RWPE2 (cell line): Measurements from ENCODE around the gene SIAH1.
"Not testable (repeated sequence)": the region's sequence is repeated elsewhere in the genome, so short reads cannot be mapped to it uniquely, and the experiment has no call there.

ENCODE experiments used
- ATAC-seq: fragments of 200-7000 bp; cut with Tn5 transposase; 3 replicates; pipeline ENCODE4 v1.9.1; 2021; ENCODE audit warnings: low read depth
- DNase-seq: peaks from one replicate; pipeline ENCODE4 v3.0.0-alpha.2; 2020; ENCODE audit warnings: low spot score
- H3K27ac ChIP-seq: fragments of 450-650 bp; 2 replicates; pipeline ENCODE4 v1.5.1; 2017; ENCODE audit warnings: mild to moderate bottlenecking; ENCODE audit not compliant: poor library complexity, severe bottlenecking
- H3K27me3 ChIP-seq: fragments of 250-450 bp; sonication (Bioruptor Pico); 2 replicates; pipeline ENCODE4 v1.5.1; 2021; ENCODE audit warnings: mild to moderate bottlenecking, moderate library complexity; ENCODE audit not compliant: insufficient read depth, poor library complexity, severe bottlenecking
- H3K36me3 ChIP-seq: fragments of 250-450 bp; sonication (Bioruptor Pico); 2 replicates; pipeline ENCODE4 v1.5.1; 2020; ENCODE audit warnings: low read depth, mild to moderate bottlenecking, moderate library complexity
- H3K4me1 ChIP-seq: fragments of 250-450 bp; sonication (Bioruptor Pico); 2 replicates; pipeline ENCODE4 v1.5.1; 2021; ENCODE audit warnings: mild to moderate bottlenecking, moderate library complexity; ENCODE audit not compliant: insufficient read depth, poor library complexity, severe bottlenecking
- H3K4me3 ChIP-seq: fragments of 250-450 bp; sonication (Bioruptor Pico); 2 replicates; pipeline ENCODE4 v1.5.1; 2021; ENCODE audit warnings: mild to moderate bottlenecking, moderate library complexity; ENCODE audit not compliant: severe bottlenecking
- H3K9me3 ChIP-seq: fragments of 250-450 bp; sonication (Bioruptor Pico); 2 replicates; pipeline ENCODE4 v1.5.1; 2021; ENCODE audit warnings: mild to moderate bottlenecking, moderate library complexity; ENCODE audit not compliant: severe bottlenecking
- TF ChIP-seq, protein P1 (sequence below): fragments of 450-650 bp; IDR thresholded peaks from one replicate; pipeline ENCODE4 v1.5.1; 2017; ENCODE audit warnings: mild to moderate bottlenecking, moderate library complexity; ENCODE audit not compliant: poor library complexity, severe bottlenecking

The SIAH1 gene

DNA sequence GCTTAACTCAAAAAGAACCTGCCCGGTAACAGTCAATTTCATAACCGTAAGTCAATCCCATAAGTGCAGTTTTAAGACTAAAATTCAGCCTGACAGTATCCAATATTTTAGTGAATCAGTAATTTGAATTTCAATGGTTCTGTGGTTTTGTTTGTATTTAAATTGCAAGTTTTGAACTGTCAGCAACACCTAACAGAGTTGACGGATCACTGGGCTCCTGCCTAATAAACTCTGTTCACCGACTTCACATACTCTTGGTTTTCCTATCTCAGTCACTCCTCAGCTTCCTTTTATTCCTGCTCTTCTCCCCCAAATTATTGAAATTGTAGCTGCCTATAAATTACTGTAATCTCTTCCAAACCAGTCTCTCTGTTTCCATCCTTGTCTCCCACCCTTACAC lies 12.5 kb downstream of the SIAH1 start:
- no peak for ATAC-seq
- Histone ChIP-seq H3K27me3 (no peaks in the 10 kb centered on the region), H3K27ac (no peak overlapping the region), H3K4me1 (peaks cover 42% of the 10 kb centered on the region), H3K4me3 (no peak overlapping the region), H3K36me3 (no peaks in the 10 kb centered on the region), H3K9me3 (no peaks in the 10 kb centered on the region)
- DNase-seq: no peak
- TF ChIP-seq, protein P1, sequence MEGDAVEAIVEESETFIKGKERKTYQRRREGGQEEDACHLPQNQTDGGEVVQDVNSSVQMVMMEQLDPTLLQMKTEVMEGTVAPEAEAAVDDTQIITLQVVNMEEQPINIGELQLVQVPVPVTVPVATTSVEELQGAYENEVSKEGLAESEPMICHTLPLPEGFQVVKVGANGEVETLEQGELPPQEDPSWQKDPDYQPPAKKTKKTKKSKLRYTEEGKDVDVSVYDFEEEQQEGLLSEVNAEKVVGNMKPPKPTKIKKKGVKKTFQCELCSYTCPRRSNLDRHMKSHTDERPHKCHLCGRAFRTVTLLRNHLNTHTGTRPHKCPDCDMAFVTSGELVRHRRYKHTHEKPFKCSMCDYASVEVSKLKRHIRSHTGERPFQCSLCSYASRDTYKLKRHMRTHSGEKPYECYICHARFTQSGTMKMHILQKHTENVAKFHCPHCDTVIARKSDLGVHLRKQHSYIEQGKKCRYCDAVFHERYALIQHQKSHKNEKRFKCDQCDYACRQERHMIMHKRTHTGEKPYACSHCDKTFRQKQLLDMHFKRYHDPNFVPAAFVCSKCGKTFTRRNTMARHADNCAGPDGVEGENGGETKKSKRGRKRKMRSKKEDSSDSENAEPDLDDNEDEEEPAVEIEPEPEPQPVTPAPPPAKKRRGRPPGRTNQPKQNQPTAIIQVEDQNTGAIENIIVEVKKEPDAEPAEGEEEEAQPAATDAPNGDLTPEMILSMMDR: no peak

DNA sequence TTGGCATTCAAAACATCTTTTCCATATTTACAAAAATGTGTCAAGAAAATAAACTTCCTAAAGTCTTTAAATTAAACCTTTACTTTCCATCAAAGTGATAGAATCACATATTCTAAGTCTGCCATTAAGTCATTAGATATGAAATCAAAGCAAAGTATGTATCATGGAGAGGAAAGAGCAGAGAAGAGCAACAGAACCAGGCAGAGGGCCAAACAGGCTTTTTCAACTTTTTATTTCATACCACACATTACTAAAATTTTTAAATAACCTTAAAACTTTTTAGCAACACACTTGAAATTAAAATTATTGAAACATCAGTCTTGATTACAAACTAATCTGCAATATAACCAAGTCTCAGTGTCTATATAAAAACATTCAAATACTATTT lies 13.8 kb downstream of the SIAH1 start:
- Histone ChIP-seq H3K9me3 (no peaks in the 10 kb centered on the region), H3K27me3 (no peaks in the 10 kb centered on the region), H3K27ac (no peak overlapping the region), H3K4me3 (no peak overlapping the region), H3K36me3 (no peaks in the 10 kb centered on the region), H3K4me1 (peaks cover 43% of the 10 kb centered on the region)
- TF ChIP-seq, protein P1: no peak
- no peak for ATAC-seq
- DNase-seq: no peak

DNA sequence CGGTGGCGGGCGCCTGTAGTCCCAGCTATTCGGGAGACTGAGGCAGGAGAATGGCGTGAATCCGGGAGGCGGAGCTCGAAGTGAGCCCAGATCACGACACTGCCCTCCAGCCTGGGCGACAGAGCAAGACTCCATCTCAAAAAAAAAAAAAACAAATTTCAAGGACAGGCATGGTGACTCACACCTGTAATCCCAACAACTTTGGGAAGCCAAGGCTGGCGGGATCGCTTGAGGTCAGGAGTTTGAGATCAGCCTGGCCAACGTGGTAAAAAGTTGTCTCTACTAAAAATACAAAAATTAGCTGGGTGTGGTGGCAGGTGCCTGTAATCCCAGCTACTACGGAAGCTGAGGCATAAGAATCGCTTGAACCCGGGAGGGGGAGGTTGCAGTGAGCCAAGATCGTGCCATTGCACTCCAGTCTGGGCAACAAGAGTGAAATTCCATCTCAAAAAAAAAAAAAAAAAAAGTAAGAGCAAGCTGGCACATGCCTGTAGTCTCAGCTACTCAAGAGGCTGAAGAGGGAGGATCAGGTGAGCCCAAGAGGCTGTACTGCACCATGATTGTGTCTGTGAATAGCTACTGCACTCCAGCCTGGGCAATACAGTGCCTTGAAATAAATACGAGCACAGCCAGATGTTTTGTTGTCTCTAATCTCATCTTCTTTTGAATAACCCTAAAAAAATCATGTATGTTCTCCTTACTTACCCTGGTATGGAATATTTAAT lies 14.4 kb downstream of the SIAH1 start:
- H3K4me1 ChIP-seq: peaks cover 43% of the 10 kb centered on the region
- not testable (repeated sequence) for H3K4me3 ChIP-seq, H3K27me3 ChIP-seq, ATAC-seq, DNase-seq, H3K27ac ChIP-seq, H3K36me3 ChIP-seq, H3K9me3 ChIP-seq

DNA sequence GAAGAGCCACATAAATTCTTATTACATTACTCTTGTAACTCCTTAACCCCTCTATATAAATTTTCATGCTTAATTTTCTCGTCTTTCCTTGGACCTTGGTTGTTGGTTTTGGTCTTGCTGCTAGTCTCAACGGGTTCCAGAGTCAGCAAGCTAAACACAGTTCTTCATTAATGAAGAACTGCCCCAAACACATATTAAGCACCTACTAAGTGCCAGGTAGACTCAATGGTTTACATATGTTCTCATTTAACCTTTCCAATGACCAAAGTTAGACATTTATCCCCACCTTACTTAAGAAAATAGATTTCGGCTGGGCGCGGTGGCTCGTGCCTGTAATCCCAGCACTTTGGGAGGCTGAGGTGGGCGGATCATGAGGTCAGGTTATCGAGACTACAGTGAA lies 15.0 kb downstream of the SIAH1 start:
- H3K27ac ChIP-seq: no peak overlapping the region
- H3K9me3 ChIP-seq: no peaks in the 10 kb centered on the region
- no peak for DNase-seq
- H3K36me3 ChIP-seq: no peaks in the 10 kb centered on the region
- no peaks in the 10 kb centered on the region for H3K27me3 ChIP-seq
- H3K4me1 ChIP-seq: peaks cover 47% of the 10 kb centered on the region
- TF ChIP-seq, protein P1: no peak
- no peak overlapping the region for H3K4me3 ChIP-seq
- no peak for ATAC-seq

DNA sequence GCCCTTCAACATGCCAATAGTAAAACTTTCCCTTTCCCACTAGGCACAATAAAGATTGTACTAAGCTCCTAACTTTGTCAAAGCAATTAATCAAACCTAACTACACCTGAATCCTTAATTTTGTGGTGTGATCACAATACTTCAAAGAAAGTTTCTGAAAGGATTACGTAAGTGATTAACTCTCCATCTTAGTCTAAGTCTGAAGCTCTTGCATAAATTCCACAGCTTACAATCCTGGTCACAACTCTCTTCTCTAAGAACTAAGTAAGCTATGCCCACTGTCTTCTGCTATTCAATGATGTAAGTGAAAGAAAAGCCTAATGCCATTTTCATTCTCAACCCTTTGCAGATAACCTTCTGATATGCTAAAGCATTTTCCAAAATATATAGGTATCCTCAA lies 15.4 kb downstream of the SIAH1 start:
- ATAC-seq (no peak), DNase-seq (no peak)
- Histone ChIP-seq H3K4me3 (no peak overlapping the region), H3K9me3 (no peaks in the 10 kb centered on the region), H3K27ac (no peak overlapping the region), H3K4me1 (peaks cover 51% of the 10 kb centered on the region), H3K36me3 (no peaks in the 10 kb centered on the region), H3K27me3 (no peaks in the 10 kb centered on the region)
- TF ChIP-seq, protein P1: no peak
